H1 (cell line): ENCODE measurements around the gene TIAL1. TPM values are rescaled to one million over a fixed set of nuclear protein-coding genes. Genes with fewer than 3 reads are reported as not detected.
A peak's percentile ranks its signal among the peaks of the same experiment; 100 is the strongest.

ENCODE experiments used
- CTCF ChIA-PET: fragments of 300-600 bp; sonication (Branson Sonifier 250); formaldehyde crosslinking; loops from one replicate; lab custom pipeline; 2021; ENCODE audit not compliant: partially characterized antibody; lab: Charles Lee
- POLR2A ChIA-PET: fragments of 300-600 bp; sonication (Branson Sonifier 250); formaldehyde crosslinking; loops from one replicate; lab custom pipeline; 2021; ENCODE audit warnings: inconsistent platforms; ENCODE audit not compliant: partially characterized antibody; lab: Charles Lee
- DNase-seq, 2 experiments: peaks; one replicate each; pipeline versions ENCODE4 v3.0.0 to v3.0.0-alpha.2; 2010 to 2022; ENCODE audit warnings: low spot score in 2 of 2, low read depth in 1 of 2, mixed read lengths in 1 of 2
- FAIRE-seq: peaks from 2 replicates; lab custom pipeline; 2011; peaks lifted over from hg19 to GRCh38; lab: Jason Lieb, UNC
- H2AFZ ChIP-seq: 2 replicates; pipeline ENCODE4 v1.8.1; 2012; ENCODE audit warnings: low read length, inconsistent platforms
- H2AK5ac ChIP-seq: 2 replicates; pipeline ENCODE4 v1.6.1; 2013; ENCODE audit warnings: low read depth, low read length
- H2BK120ac ChIP-seq: replicated peaks from 2 replicates; pipeline ENCODE3; 2013; ENCODE audit warnings: low read depth, low read length, inconsistent platforms
- H2BK12ac ChIP-seq: 2 replicates; pipeline ENCODE4 v1.6.1; 2013; ENCODE audit warnings: low read depth, low read length
- H2BK15ac ChIP-seq: 2 replicates; pipeline ENCODE4 v1.6.1; 2013; ENCODE audit warnings: low read length
- H2BK20ac ChIP-seq: 2 replicates; pipeline ENCODE4 v1.6.1; 2013; ENCODE audit warnings: low read length
- H2BK5ac ChIP-seq: 2 replicates; pipeline ENCODE4 v1.6.1; 2013; ENCODE audit warnings: low read depth, low read length
- H3K14ac ChIP-seq: 2 replicates; pipeline ENCODE4 v1.6.1; 2013; ENCODE audit warnings: inconsistent platforms; ENCODE audit not compliant: insufficient read length
- H3K18ac ChIP-seq: 2 replicates; pipeline ENCODE4 v1.6.1; 2013; ENCODE audit warnings: low read length; ENCODE audit errors: extremely low read depth
- H3K23ac ChIP-seq: 2 replicates; pipeline ENCODE4 v1.6.1; 2013; ENCODE audit warnings: inconsistent platforms; ENCODE audit not compliant: insufficient read length
- H3K23me2 ChIP-seq: 2 replicates; pipeline ENCODE4 v1.6.1; 2013; ENCODE audit warnings: low read depth, low read length
- H3K27ac ChIP-seq: 2 replicates; pipeline ENCODE4 v1.6.1; 2011; ENCODE audit warnings: low read depth, low read length, inconsistent platforms
- H3K27me3 ChIP-seq, 4 experiments: replicated peaks in 1 of 4; 1 replicate in 1 of 4; 2 replicates in 3 of 4; pipeline versions ENCODE4 v1.6.1 to v1.8.1; 2011 to 2013; ENCODE audit warnings: low read length in 3 of 4, mild to moderate bottlenecking in 3 of 4, inconsistent platforms in 2 of 4, mixed read lengths in 2 of 4, moderate library complexity in 1 of 4; ENCODE audit not compliant: control insufficient read depth in 3 of 4, insufficient read depth in 3 of 4; ENCODE audit errors: extremely low read depth in 1 of 4
- H3K36me3 ChIP-seq, 4 experiments: 2 replicates each; pipeline versions ENCODE4 v1.6.1 to v1.8.1; 2011 to 2013; ENCODE audit warnings: mild to moderate bottlenecking in 4 of 4, low read length in 3 of 4, moderate library complexity in 2 of 4, control low read depth in 1 of 4, inconsistent platforms in 1 of 4; ENCODE audit not compliant: insufficient read depth in 4 of 4, control insufficient read depth in 2 of 4
- H3K4ac ChIP-seq: replicated peaks from 2 replicates; pipeline ENCODE3; 2013; ENCODE audit warnings: low read length, low read depth, mixed read lengths, inconsistent platforms; ENCODE audit not compliant: insufficient read length
- H3K4me1 ChIP-seq, 4 experiments: replicated peaks in 1 of 4; 1 replicate in 1 of 4; 2 replicates in 3 of 4; pipeline versions ENCODE4 v1.6.1 to v1.8.1; 2011 to 2013; ENCODE audit warnings: low read length in 3 of 4, inconsistent platforms in 2 of 4, mixed read lengths in 1 of 4; ENCODE audit not compliant: insufficient read depth in 4 of 4, control insufficient read depth in 3 of 4
- H3K4me2 ChIP-seq, 2 experiments: 2 replicates each; pipeline versions ENCODE4 v1.6.1 to v1.8.1; 2011 to 2013; ENCODE audit warnings: low read depth in 2 of 2, low read length in 2 of 2, control low read depth in 1 of 2, inconsistent platforms in 1 of 2, mild to moderate bottlenecking in 1 of 2; ENCODE audit not compliant: insufficient read depth in 1 of 2
- H3K4me3 ChIP-seq, 4 experiments: fragments of 200-600, 300-600 bp in 1 of 4; sonication (generic), shearing (Covaris generic), sonication (Bioruptor Twin) in 1 of 4; 2 replicates each; pipeline versions ENCODE4 v1.5.1 to v1.8.1; 2011 to 2016; ENCODE audit warnings: low read length in 4 of 4, low read depth in 3 of 4, control low read depth in 2 of 4, inconsistent platforms in 2 of 4, mild to moderate bottlenecking in 2 of 4, mixed read lengths in 1 of 4, moderate library complexity in 1 of 4; ENCODE audit not compliant: insufficient read depth in 2 of 4; ENCODE audit errors: extremely low read depth in 1 of 4
- H3K56ac ChIP-seq: replicated peaks from 2 replicates; pipeline ENCODE3; 2013; ENCODE audit warnings: low read depth, mild to moderate bottlenecking, mixed read lengths, low read length, inconsistent platforms; ENCODE audit not compliant: insufficient read length
- H3K79me1 ChIP-seq: 2 replicates; pipeline ENCODE4 v1.6.1; 2013; ENCODE audit warnings: low read depth, low read length, control low read depth
- H3K79me2 ChIP-seq, 2 experiments: 2 replicates each; pipeline versions ENCODE4 v1.6.1 to v1.8.1; 2012 to 2013; ENCODE audit warnings: low read length in 2 of 2, mild to moderate bottlenecking in 2 of 2, inconsistent platforms in 1 of 2; ENCODE audit not compliant: insufficient read depth in 2 of 2, control insufficient read depth in 1 of 2
- H3K9ac ChIP-seq, 4 experiments: replicated peaks in 1 of 4; 1 replicate in 1 of 4; 2 replicates in 3 of 4; pipeline versions ENCODE4 v1.6.1 to v1.8.1; 2011 to 2013; ENCODE audit warnings: low read depth in 3 of 4, low read length in 3 of 4, control low read depth in 2 of 4, mild to moderate bottlenecking in 2 of 4, moderate library complexity in 2 of 4, inconsistent platforms in 1 of 4; ENCODE audit errors: extremely low read depth in 1 of 4
- H3K9me3 ChIP-seq, 2 experiments: 2 replicates each; pipeline versions ENCODE4 v1.6.1 to v1.8.1; 2012 to 2013; ENCODE audit warnings: mild to moderate bottlenecking in 2 of 2, moderate library complexity in 2 of 2, control low read depth in 1 of 2, inconsistent platforms in 1 of 2, low read depth in 1 of 2, low read length in 1 of 2, mixed read lengths in 1 of 2; ENCODE audit not compliant: insufficient read depth in 2 of 2
- H4K20me1 ChIP-seq, 2 experiments: replicated peaks in 1 of 2; 2 replicates each; pipeline versions ENCODE3 to v1.8.1; 2011 to 2013; ENCODE audit warnings: inconsistent platforms in 2 of 2, low read length in 2 of 2, mild to moderate bottlenecking in 1 of 2; ENCODE audit not compliant: insufficient read depth in 2 of 2, control insufficient read depth in 1 of 2
- H4K5ac ChIP-seq: 2 replicates; pipeline ENCODE4 v1.6.1; 2013; ENCODE audit warnings: low read length, low read depth, mixed read lengths, inconsistent platforms; ENCODE audit not compliant: insufficient read length
- H4K8ac ChIP-seq: 2 replicates; pipeline ENCODE4 v1.8.0; 2013; ENCODE audit warnings: mild to moderate bottlenecking, moderate library complexity, low read length, inconsistent platforms; ENCODE audit not compliant: insufficient read depth; ENCODE audit errors: extremely low read depth
- H4K91ac ChIP-seq: replicated peaks from 2 replicates; pipeline ENCODE3; 2013; ENCODE audit warnings: low read length, mixed read lengths, inconsistent platforms; ENCODE audit not compliant: insufficient read length
- RAD21 ChIP-seq, 2 experiments: IDR thresholded peaks in 1 of 2; conservative IDR thresholded peaks in 1 of 2; 2 replicates each; pipeline ENCODE4 v1.6.1; 2011; ENCODE audit warnings: low read depth in 2 of 2, low read length in 2 of 2, improper control_type of control experiment in 1 of 2, inconsistent platforms in 1 of 2, mild to moderate bottlenecking in 1 of 2, moderate library complexity in 1 of 2
- SUZ12 ChIP-seq: fragments of 200-600 bp; sonication (generic); IDR thresholded peaks from 2 replicates; pipeline ENCODE4 v1.6.1; 2012; ENCODE audit warnings: mild to moderate bottlenecking, inconsistent platforms, low read length, moderate library complexity, mixed read lengths
- WGBS, 2 experiments: shearing (Covaris generic) in 1 of 2; methylation state at CpG; one replicate each; pipeline versions ENCODE4 v1.1.6 to v1.1.7; 2013 to 2015; ENCODE audit warnings: low lambda C conversion rate in 2 of 2, mixed read lengths in 2 of 2, inconsistent platforms in 1 of 2, low coverage in 1 of 2, missing lambda C conversion rate in 1 of 2; ENCODE audit not compliant: insufficient replicate concordance in 2 of 2, insufficient coverage in 1 of 2, insufficient read length in 1 of 2; ENCODE audit errors: extremely low coverage in 1 of 2, missing lambda C conversion rate in 1 of 2; 5-methylcytosine and 5-hydroxymethylcytosine counted together
- polyA plus RNA-seq, 7 experiments: library from polyadenylated mRNA; depleted of rRNA in 3 of 7; stranded (reverse) in 5 of 7; unstranded in 2 of 7; fragments of >200 nt in 5 of 7; fragments of 200-250 nt in 2 of 7; gene quantifications; 1 replicate in 5 of 7; 2 replicates in 1 of 7; 4 replicates in 1 of 7; pipeline versions ENCODE4 v1.2.1 to v1.2.3, GENCODE V29; 2011 to 2013; ENCODE audit warnings: missing spikeins in 2 of 7, mixed read lengths in 2 of 7
- total RNA-seq: library from RNA; stranded (reverse); fragmentation: NEBNext Ultra II Directional; extraction: Animal tissue kit (Norgen Biotek cat#: 25700); gene quantifications from 2 replicates; pipeline ENCODE4 v1.2.1, GENCODE V29; 2021

The TIAL1 gene
- total and polyA plus RNA-seq, 2 of the 8 experiments (the other 6 are each of a cell fraction or from before 2014, with no cell fraction given): 50.4 to 166 TPM

- Histone ChIP-seq H3K23ac (no peak overlapping the region), H2AK5ac (no peak overlapping the region), H3K79me1 (no peaks in the 10 kb centered on the region), H3K27ac (no peak overlapping the region), H2BK12ac (no peak overlapping the region), H4K20me1 (peaks cover 0 to 7% of the 10 kb centered on the region in 2 experiments), H3K4ac (no peak overlapping the region), H2BK5ac (no peak overlapping the region), H3K23me2 (peaks cover 19% of the 10 kb centered on the region), H3K14ac (no peak overlapping the region), H3K4me3 (no peak overlapping the region), H3K9ac (no peak overlapping the region), H2BK20ac (no peak overlapping the region), H3K27me3 (peaks cover 17 to 43% (median 28%) of the 10 kb centered on the region in 4 experiments), H3K4me1 (peaks cover 2 to 14% (median 8%) of the 10 kb centered on the region in 4 experiments; a peak in 6 of 7 replicates), H3K79me2 (no peaks in the 10 kb centered on the region), H2AFZ (no peak overlapping the region), H2BK120ac (no peak overlapping the region), H3K9me3 (no peaks in the 10 kb centered on the region), H4K91ac (no peak overlapping the region), H3K4me2 (no peak overlapping the region), H2BK15ac (no peak overlapping the region), H3K18ac (no peak overlapping the region), H4K8ac (no peak overlapping the region), H4K5ac (no peak overlapping the region), H3K36me3 (no peaks in the 10 kb centered on the region; a peak in 1 of 8 replicates), H3K56ac (no peak overlapping the region)
- ChIA-PET POLR2A (no interaction called here), CTCF (interaction anchor here (0.7 to 1.4 kb wide), 3 partner anchors 11 to 233 kb away, joined by 3 to 4 read pairs (median 3); no protein-coding TSS in a partner anchor)
- 74% methylated on average over 9 of the region's 9 CpGs; no CpG with 5 or more reads in 1 of the 2 experiments for WGBS, 2 experiments
- TF ChIP-seq SUZ12: 0 out of 2 replicates have a peak, but pooled peaks have one; percentile 19
- TF ChIP-seq RAD21 (IDR thresholded peaks at IDR 0.05 in 1 of 2, conservative IDR thresholded peaks at IDR 0.05 in 1 of 2; ENCODE audit: low read depth in 2 of 2, low read length in 2 of 2): no peak
- DNase-seq: no peak
- FAIRE-seq: no peak
Observed at GRCh38 chr10:119539359-119539825, 57.4 kb downstream of the TIAL1 start.
